NCI-H526 treated with DMSO at 0.1 percent for 48 hours (cell line): Measurements from ENCODE around the gene SLC14A1.
"Not testable (repeated sequence)": the region's sequence is repeated elsewhere in the genome, so short reads cannot be mapped to it uniquely, and the experiment has no call there.

Source experiments
- DNase-seq: peaks from one replicate; lab custom pipeline; 2025; lab: John Stamatoyannopoulos, UW

SLC14A1 gene

DNA sequence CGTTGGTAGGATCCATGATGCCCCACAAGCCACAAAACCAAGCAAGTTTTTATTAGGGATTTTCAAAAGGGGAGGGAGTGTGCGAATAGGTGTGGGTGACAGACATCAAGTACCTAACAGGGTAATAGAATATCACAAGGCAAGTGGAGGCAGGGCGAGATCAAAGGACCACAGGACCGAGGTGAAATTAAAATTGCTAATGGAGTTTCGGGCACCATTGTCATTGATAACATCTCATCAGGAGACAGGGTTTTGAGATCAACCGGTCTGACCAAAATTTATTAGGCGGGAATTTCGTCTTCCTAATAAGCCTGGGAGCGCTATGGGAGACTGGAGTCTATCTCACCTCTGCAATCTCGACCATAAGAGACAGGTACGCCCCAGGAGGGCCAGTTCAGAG lies 33.7 kb downstream of the SLC14A1 start:
- not testable (repeated sequence) for DNase-seq

- peak; percentile 48 for DNase-seq
Observed at GRCh38 chr18:45760462-45761036, 36.6 kb downstream of the SLC14A1 start.

DNA sequence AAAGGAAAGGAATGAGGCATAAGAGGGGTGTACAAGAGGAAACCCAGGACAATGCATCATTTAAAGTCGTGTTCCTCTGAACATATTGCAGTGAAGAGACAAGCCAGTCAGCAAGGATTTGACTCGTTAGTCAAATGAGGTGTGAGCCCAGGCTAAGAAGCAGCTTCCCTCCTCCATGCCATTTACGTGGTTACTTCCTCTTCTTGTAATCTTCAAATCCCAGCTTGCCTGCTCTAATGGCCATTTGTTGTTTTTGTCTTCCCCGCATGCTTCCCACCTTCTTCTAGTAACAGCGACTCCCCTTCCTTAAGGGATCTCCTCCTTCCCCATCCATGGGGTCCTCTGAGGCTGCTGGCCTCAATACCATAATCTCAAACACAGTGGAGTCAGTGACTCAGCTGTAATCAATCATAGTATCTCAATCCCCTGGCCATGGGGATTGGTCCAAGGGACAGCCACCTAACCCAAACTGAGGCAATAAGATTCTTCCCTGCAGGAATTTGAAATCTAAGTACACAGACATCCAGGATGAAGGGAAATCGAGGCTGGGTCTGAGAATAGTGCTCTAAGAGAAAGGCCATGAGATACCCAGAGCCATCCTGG lies 37.6 kb downstream of the SLC14A1 start:
- DNase-seq: no peak

GRCh38 chr18:45764000-45764686 lies 40.2 kb downstream of the SLC14A1 start:
- DNase-seq: no peak

DNA sequence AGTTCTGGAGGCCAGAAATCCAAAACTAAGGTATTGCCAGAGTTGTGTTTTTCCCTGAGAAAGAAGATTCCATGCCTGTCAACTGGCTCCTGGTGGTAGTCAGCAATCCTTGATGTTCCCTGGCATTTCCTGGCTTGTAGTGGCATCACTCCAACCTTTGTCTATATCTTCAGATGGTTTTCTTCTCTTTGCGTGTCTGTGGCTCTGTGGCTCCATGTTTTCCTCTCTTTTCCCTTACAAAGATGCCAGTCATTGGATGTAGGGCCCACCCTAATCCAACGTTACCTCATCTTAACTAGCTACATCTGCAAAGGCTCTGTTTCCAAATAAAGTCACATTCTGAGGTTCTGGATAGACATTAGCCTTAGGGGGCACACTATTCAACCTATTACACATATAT lies 41.8 kb downstream of the SLC14A1 start:
- no peak for DNase-seq

DNA sequence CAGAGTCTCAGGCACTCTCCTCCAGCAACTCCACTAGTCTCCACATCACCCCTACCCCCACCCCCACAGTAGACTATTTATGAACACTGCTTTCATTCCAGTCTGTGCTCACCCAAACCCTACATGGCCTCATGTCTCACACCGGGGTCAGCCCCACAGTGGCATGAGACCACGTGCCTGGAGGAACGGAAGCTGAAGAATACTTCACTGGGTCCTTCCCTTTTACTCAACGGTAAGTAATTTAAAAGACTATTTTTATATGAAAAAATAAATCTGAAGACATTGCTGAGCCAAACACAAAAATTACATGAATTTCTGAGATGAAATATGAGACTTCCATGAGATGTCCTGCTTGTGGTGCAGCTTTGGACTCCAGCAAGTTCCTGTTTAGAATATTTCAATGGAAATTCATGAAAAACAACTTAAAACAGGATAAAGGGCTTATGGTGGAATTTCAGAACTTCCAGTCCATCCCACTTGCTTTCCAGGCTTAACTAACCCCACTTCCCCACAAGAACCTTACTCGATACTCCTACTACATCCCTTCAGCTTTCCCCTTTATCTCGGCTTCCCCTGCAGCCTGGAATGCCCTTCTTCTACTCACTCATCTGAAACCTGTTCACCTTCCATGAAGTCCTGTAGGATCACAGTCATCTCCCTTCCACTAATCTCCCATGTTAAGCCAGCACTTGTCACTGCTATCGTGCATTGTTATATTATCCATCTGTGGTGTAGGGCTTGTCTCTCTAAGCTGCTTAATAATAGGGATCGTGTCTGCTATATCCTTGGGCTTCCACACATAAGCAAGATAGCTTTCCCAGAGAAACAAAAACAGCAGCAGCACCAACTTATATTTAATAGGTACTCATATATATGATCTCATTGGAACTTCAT lies 47.9 kb downstream of the SLC14A1 start:
- no peak for DNase-seq

DNA sequence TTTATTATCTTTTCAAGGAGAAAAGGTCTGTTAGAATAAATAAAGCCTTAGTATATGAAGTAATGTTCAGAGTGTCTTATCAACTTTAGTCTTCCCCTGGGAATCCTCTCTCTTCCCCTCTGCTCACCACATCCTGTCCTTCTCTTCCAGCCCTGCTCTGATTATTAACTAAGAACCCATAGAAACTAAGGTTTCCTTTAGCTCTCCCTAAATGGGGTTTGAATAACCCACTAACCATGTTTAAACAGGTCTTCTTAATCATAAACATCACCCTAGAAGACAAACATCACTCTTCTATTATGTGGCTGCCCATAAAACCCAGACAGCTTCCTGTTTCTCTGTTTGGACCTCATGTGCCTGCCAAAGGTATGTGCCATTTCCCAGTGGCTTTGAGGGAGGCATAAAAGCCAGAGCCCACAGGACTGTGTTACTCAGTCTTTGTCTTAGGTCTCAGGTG lies 50.1 kb downstream of the SLC14A1 start:
- no peak for DNase-seq

GRCh38 chr18:45775241-45775676 lies 51.3 kb downstream of the SLC14A1 start:
- DNase-seq: no peak

DNA sequence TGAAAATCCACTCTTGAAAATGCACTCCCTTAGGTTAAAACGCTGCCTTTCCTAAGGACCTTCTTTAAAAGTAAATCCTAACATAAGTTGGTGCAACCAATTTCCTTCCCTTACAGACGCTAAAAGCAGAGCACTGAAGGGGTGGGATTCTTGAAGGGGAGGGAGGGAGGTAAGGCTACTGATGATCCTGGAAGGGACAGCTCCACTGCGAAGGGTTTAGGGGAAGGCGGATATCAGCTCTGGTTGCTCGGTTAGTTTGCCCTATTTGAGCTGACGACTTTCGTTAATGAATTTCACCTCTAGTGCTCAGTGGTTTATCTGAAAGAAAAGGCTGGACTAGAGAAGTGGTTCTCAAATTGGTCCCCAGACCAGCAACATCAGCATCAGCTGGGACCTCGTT lies 51.8 kb downstream of the SLC14A1 start:
- DNase-seq: no peak

DNA sequence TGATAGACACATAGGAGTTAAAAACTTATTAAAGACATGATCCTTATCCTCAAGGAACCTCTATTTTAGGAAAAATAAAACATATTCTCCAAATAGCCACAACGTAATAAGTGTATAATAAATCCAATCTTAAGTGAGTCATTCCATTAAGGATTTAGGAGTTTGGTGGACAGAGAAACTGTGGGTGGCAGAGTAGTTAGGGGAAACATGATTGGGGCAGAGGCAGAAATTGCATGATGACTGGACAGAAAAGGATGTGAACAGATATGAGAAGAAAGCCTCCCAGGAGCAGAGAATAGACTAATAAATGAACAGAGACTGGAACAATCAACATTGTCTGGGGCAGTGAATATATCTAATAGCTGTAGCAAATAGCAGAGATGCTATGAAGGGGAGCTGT lies 53.4 kb downstream of the SLC14A1 start:
- no peak for DNase-seq

- no peak for DNase-seq
Observed at GRCh38 chr18:45780568-45780967, 56.6 kb downstream of the SLC14A1 start.

DNA sequence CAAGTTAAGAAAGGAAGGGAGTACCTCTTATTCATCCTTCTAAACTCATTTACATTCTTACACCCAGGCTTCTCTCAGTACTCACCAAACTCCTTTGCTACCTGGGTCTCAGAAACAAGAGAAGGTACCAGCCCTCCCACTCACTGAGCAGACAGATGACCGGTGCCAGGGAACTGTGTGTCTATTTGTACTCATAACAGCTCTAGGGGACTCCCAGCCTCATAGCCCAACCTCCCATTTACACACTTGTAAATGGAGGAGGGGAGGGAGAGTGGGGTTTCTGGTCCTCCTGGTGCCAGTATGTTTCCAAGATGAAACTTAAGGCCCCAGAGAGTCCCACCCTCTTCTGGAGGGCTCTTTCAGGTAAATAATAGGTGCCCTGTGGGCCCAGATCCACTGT lies 58.7 kb downstream of the SLC14A1 start:
- no peak for DNase-seq

- DNase-seq: no peak
Observed at GRCh38 chr18:45783097-45784075, 59.4 kb downstream of the SLC14A1 start.

GRCh38 chr18:45785134-45785533 lies 61.2 kb downstream of the SLC14A1 start:
- no peak for DNase-seq

GRCh38 chr18:45786941-45787340 lies 63.0 kb downstream of the SLC14A1 start:
- no peak for DNase-seq

GRCh38 chr18:45787346-45787745 lies 63.4 kb downstream of the SLC14A1 start:
- DNase-seq: no peak

- no peak for DNase-seq
Observed at GRCh38 chr18:45788861-45789260, 64.9 kb downstream of the SLC14A1 start.

DNA sequence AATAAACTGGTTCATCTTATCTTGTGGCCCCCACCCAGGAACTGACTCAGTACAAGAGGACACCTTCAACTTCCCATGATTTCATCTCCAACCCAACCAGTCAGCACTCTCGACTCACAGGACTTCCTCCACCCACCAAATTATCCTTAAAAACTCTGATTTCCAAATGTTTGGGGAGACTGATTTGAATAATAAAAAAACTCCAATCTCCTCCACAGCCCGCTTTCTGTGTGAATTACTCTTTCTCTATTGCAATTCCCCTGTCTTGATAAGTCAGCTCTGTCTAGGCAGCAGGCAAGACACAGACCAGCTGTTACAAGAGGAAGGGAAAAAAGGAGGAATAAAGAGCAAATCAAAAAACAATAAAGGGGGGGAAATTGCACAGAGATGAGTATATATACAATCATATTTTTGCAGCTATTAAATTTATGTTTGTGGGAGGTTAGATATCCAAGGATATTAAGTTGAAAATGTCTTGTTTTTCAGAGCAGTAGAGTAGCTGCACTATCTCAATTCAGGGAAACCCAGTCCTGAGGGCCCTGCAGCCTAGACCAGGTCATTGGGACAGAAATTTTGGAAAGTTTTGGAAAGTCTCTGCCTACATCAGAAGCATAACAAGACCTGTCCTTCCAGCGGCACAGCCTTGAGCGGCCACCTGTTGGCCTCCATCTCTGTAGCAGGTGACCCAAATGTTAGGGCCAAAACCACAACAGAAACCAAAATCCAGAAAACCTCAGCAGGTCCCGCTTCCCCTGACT lies 68.7 kb downstream of the SLC14A1 start:
- DNase-seq: no peak

DNA sequence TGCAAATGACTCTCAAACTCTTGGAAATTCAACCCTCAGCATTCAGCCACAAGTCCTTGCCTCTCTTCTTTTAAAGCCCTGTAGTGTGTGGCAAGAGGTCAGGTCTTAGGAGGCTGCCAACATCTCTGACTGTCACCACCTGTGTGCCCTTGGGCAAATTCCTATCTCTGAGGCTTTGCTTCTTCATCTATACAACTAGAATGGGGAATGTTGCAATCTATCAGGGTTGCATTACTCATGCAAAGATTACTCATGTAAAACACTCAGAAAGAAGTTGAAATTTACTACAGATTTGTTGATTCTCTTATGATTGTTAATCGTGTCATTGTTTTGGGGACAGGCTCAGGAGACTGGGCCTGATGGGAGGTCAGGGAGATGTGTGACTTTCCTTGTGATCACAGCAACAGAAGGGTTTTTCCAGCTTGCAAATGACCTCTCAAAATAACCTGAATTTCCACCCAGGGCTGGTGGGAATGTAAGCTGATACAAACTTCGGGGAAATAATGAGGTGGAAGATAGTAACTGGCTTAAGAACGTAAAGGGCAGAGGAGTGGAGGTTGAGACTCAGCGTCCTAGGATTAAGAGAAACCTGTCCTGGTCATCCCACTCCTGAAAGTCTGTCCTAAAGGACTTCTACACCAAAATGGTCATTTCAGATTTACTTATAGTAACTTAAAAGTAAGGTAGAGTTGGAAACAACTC lies 69.4 kb downstream of the SLC14A1 start:
- DNase-seq: no peak
